NCI-H1105 treated with DMSO at 0.1 percent for 48 hours (cell line): ENCODE data around the gene TRIM56.
"Not testable (repeated sequence)": the region's sequence is repeated elsewhere in the genome, so short reads cannot be mapped to it uniquely, and the experiment has no call there.

Experiments
- DNase-seq: peaks from one replicate; lab custom pipeline; 2025; lab: John Stamatoyannopoulos, UW

TRIM56 gene

GRCh38 chr7:101092266-101092905 lies 7.1 kb downstream of the TRIM56 start:
- DNase-seq = not testable (repeated sequence)

- no peak for DNase-seq
Measured at GRCh38 chr7:101093906-101094305, 8.6 kb downstream of the TRIM56 start.

GRCh38 chr7:101094376-101094775 lies 9.1 kb downstream of the TRIM56 start:
- DNase-seq = no peak

- no peak for DNase-seq
Measured at GRCh38 chr7:101094791-101095375, 9.6 kb downstream of the TRIM56 start.

- no peak for DNase-seq
Measured at GRCh38 chr7:101096331-101096956, 11.2 kb downstream of the TRIM56 start.

GRCh38 chr7:101096957-101097347 lies 11.7 kb downstream of the TRIM56 start:
- no peak for DNase-seq

GRCh38 chr7:101097561-101097960 lies 12.3 kb downstream of the TRIM56 start:
- DNase-seq = no peak

- peak; percentile 22 for DNase-seq
Measured at GRCh38 chr7:101099969-101100781, 14.9 kb downstream of the TRIM56 start.

GRCh38 chr7:101100858-101101847 lies 15.9 kb downstream of the TRIM56 start:
- DNase-seq = no peak

GRCh38 chr7:101102026-101102425 lies 16.7 kb downstream of the TRIM56 start:
- no peak for DNase-seq

GRCh38 chr7:101103701-101104100 lies 18.4 kb downstream of the TRIM56 start:
- DNase-seq = not testable (repeated sequence)

- no peak for DNase-seq
Measured at GRCh38 chr7:101104193-101104713, 19.0 kb downstream of the TRIM56 start.

- DNase-seq = no peak
Measured at GRCh38 chr7:101104799-101105198, 19.5 kb downstream of the TRIM56 start.

GRCh38 chr7:101105248-101105647 lies 20.0 kb downstream of the TRIM56 start:
- not testable (repeated sequence) for DNase-seq

GRCh38 chr7:101106386-101106785 lies 21.1 kb downstream of the TRIM56 start:
- DNase-seq = no peak

GRCh38 chr7:101108330-101108857 lies 23.1 kb downstream of the TRIM56 start:
- no peak for DNase-seq

- no peak for DNase-seq
Measured at GRCh38 chr7:101108961-101109360, 23.7 kb downstream of the TRIM56 start.

GRCh38 chr7:101109368-101109767 lies 24.1 kb downstream of the TRIM56 start:
- DNase-seq = no peak

- no peak for DNase-seq
Measured at GRCh38 chr7:101111261-101111660, 26.0 kb downstream of the TRIM56 start.

- no peak for DNase-seq
Measured at GRCh38 chr7:101112233-101112632, 27.0 kb downstream of the TRIM56 start.

- DNase-seq = not testable (repeated sequence)
Measured at GRCh38 chr7:101113140-101113539, 27.9 kb downstream of the TRIM56 start.
